Endothelial cell of umbilical vein (primary cell): ENCODE results near the gene SDCCAG8. TPM values are rescaled to one million over a fixed set of nuclear protein-coding genes. Genes with fewer than 3 reads are reported as not detected.
A peak's percentile ranks its signal among the peaks of the same experiment; 100 is the strongest.

ENCODE experiments used
- BruUV-seq: library from RNA; stranded (reverse); fragments of 400-500 nt; replicated peaks from 2 replicates; lab custom pipeline; 2021; lab: Mats Ljungman, UMichigan
- CTCF ChIA-PET: fragments of 300-600, 350-600 bp; sonication (Branson Sonifier 250); formaldehyde crosslinking; loops from one replicate; lab custom pipeline; 2021; ENCODE audit warnings: antibody characterized with exemption, inconsistent platforms; lab: Charles Lee
- POLR2A ChIA-PET: fragments of 300-600, 350-600 bp; sonication (Branson Sonifier 250); formaldehyde crosslinking; loops from one replicate; lab custom pipeline; 2021; ENCODE audit warnings: antibody characterized with exemption, inconsistent platforms; lab: Charles Lee
- DNase-seq: peaks from one replicate; pipeline ENCODE4 v3.0.0-alpha.2; 2011; ENCODE audit warnings: low read depth, low spot score
- FAIRE-seq: peaks from 2 replicates; lab custom pipeline; 2011; peaks lifted over from hg19 to GRCh38; lab: Jason Lieb, UNC
- H2AFZ ChIP-seq: 2 replicates; pipeline ENCODE4 v1.6.0; 2012; ENCODE audit warnings: low read depth, low read length, control low read depth, inconsistent platforms
- H3K27ac ChIP-seq: 2 replicates; pipeline ENCODE4 v1.5.1; 2011; ENCODE audit warnings: low read depth, mild to moderate bottlenecking, control low read depth, low read length, moderate library complexity; ENCODE audit not compliant: insufficient read depth
- H3K27me3 ChIP-seq, 2 experiments: 2 replicates each; pipeline versions ENCODE4 v1.6.0 to v1.6.1; 2011; ENCODE audit warnings: low read length in 2 of 2, mixed read lengths in 1 of 2; ENCODE audit not compliant: control insufficient read depth in 2 of 2, insufficient read depth in 2 of 2
- H3K36me3 ChIP-seq, 2 experiments: 2 replicates in 1 of 2; 3 replicates in 1 of 2; pipeline ENCODE4 v1.5.1; 2011; ENCODE audit warnings: low read length in 2 of 2, mild to moderate bottlenecking in 1 of 2, moderate library complexity in 1 of 2; ENCODE audit not compliant: control insufficient read depth in 2 of 2, insufficient read depth in 2 of 2; ENCODE audit errors: extremely low read depth in 1 of 2
- H3K4me1 ChIP-seq: 3 replicates; pipeline ENCODE4 v1.5.1; 2011; ENCODE audit warnings: mild to moderate bottlenecking, low read length; ENCODE audit not compliant: control insufficient read depth, insufficient read depth; ENCODE audit errors: extremely low read depth
- H3K4me2 ChIP-seq: 2 replicates; pipeline ENCODE4 v1.6.1; 2011; ENCODE audit warnings: low read length, control low read depth, mixed read lengths; ENCODE audit not compliant: insufficient read depth
- H3K4me3 ChIP-seq, 3 experiments: fragments of 200-600 bp in 1 of 3; sonication (generic), shearing (Covaris generic) in 1 of 3; replicated peaks in 1 of 3; 2 replicates each; pipeline ENCODE4 v1.5.1; 2011 to 2016; ENCODE audit warnings: control low read depth in 3 of 3, low read length in 3 of 3, mild to moderate bottlenecking in 2 of 3, inconsistent platforms in 1 of 3, low read depth in 1 of 3, moderate library complexity in 1 of 3; ENCODE audit not compliant: insufficient read depth in 1 of 3
- H3K79me2 ChIP-seq: 2 replicates; pipeline ENCODE4 v1.6.0; 2012; ENCODE audit warnings: low read length, inconsistent platforms; ENCODE audit not compliant: control insufficient read depth, insufficient read depth
- H3K9ac ChIP-seq: replicated peaks from 2 replicates; pipeline ENCODE3; 2011; ENCODE audit warnings: low read length, control low read depth; ENCODE audit not compliant: insufficient read depth; ENCODE audit errors: extremely low read depth
- H3K9me1 ChIP-seq: replicated peaks from 3 replicates; pipeline ENCODE4 v1.6.0; 2011; ENCODE audit warnings: mild to moderate bottlenecking, low read length; ENCODE audit not compliant: control insufficient read depth, insufficient read depth; ENCODE audit errors: extremely low read depth
- H3K9me3 ChIP-seq: replicated peaks from 2 replicates; pipeline ENCODE4 v1.5.1; 2012; ENCODE audit warnings: low read length, inconsistent platforms; ENCODE audit not compliant: control insufficient read depth, insufficient read depth
- H4K20me1 ChIP-seq: replicated peaks from 2 replicates; pipeline ENCODE3; 2011; ENCODE audit warnings: mild to moderate bottlenecking, low read length; ENCODE audit not compliant: control insufficient read depth, insufficient read depth; ENCODE audit errors: extremely low read depth
- CTCF ChIP-seq, 2 donors: IDR thresholded peaks; 1 replicate in 1 of 2; 2 replicates in 1 of 2; pipeline ENCODE4 v1.5.1; 2011; ENCODE audit warnings: low read length in 2 of 2, mild to moderate bottlenecking in 2 of 2, moderate library complexity in 2 of 2, control low read depth in 1 of 2, inconsistent platforms in 1 of 2, low read depth in 1 of 2; ENCODE audit not compliant: insufficient read depth in 1 of 2; ENCODE audit errors: extremely low read depth in 1 of 2
- EZH2 ChIP-seq: IDR thresholded peaks from 2 replicates; pipeline ENCODE4 v1.6.1; 2012; ENCODE audit warnings: borderline replicate concordance, low read depth, mild to moderate bottlenecking, moderate library complexity, low read length, inconsistent platforms; ENCODE audit not compliant: severe bottlenecking
- FOS ChIP-seq: IDR thresholded peaks from 2 replicates; pipeline ENCODE4 v1.6.1; 2011; ENCODE audit warnings: mild to moderate bottlenecking, low read length, moderate library complexity, borderline replicate concordance; ENCODE audit not compliant: insufficient read depth
- GATA2 ChIP-seq: IDR thresholded peaks from 2 replicates; pipeline ENCODE4 v1.7.0; 2011; ENCODE audit warnings: low read depth, mild to moderate bottlenecking, moderate library complexity, mixed read lengths, low read length; ENCODE audit not compliant: insufficient read length, insufficient read depth
- JUN ChIP-seq: IDR thresholded peaks from 2 replicates; pipeline ENCODE4 v1.6.1; 2011; ENCODE audit warnings: borderline replicate concordance, low read depth; ENCODE audit not compliant: insufficient read length, insufficient read depth
- MAX ChIP-seq: IDR thresholded peaks from 2 replicates; pipeline ENCODE4 v1.6.1; 2011; ENCODE audit not compliant: insufficient read depth, insufficient read length
- MYC ChIP-seq: IDR thresholded peaks from one replicate; pipeline ENCODE4 v1.6.1; 2011; ENCODE audit warnings: mild to moderate bottlenecking, low read depth, low read length
- POLR2A ChIP-seq: IDR thresholded peaks from 2 replicates; pipeline ENCODE4 v1.6.1; 2012; ENCODE audit warnings: low read depth, mild to moderate bottlenecking, control low read depth, low read length
- POLR2AphosphoS5 ChIP-seq: IDR thresholded peaks from 2 replicates; pipeline ENCODE4 v1.6.1; 2012; ENCODE audit warnings: low read depth, mild to moderate bottlenecking, control low read depth, low read length, moderate library complexity; ENCODE audit not compliant: insufficient read depth
- dilution Hi-C: fragments of 300-500 bp; cut with MboI; formaldehyde crosslinking; loops from one replicate; pipeline ENCODE4 v1.15.0; 2019; ENCODE audit warnings: low sequenced_read_pairs; ENCODE audit not compliant: extremely low pct_ligation_motif_present
- intact Hi-C: fragments of 100-400 bp; cut with micrococcal nuclease; formaldehyde crosslinking; loops from one replicate; pipeline ENCODE4 v1.10.0; 2022
- polyA plus RNA-seq, 4 experiments: library from polyadenylated mRNA; depleted of rRNA in 3 of 4; stranded (reverse) in 3 of 4; unstranded in 1 of 4; fragments of >200 nt; gene quantifications; 2 replicates each; pipeline versions ENCODE4 v1.2.1 to v1.2.3, GENCODE V29; 2011 to 2012; ENCODE audit warnings: missing spikeins in 1 of 4
- total RNA-seq: library from RNA; stranded (reverse); gene quantifications from 2 replicates; pipeline ENCODE4 v1.2.3, GENCODE V29; 2021

The SDCCAG8 gene
- total and polyA plus RNA-seq, 2 donors (not counting 3 experiments of a cell fraction or from before 2014, with no cell fraction given): 14.6 to 25.7 TPM

- no peak for FAIRE-seq
- Histone ChIP-seq H3K36me3 (peaks cover 2 to 3% of the 10 kb centered on the region in 2 experiments), H3K9ac (no peak overlapping the region), H3K27ac (no peak overlapping the region), H3K4me2 (no peak overlapping the region), H3K9me1 (no peaks in the 10 kb centered on the region), H2AFZ (no peak overlapping the region), H3K9me3 (no peaks in the 10 kb centered on the region), H3K79me2 (no peaks in the 10 kb centered on the region), H3K4me3 (peak overlapping the region in 1 of 3 experiments; percentile 8), H3K27me3 (no peaks in the 10 kb centered on the region), H4K20me1 (no peaks in the 10 kb centered on the region), H3K4me1 (peaks cover 2% of the 10 kb centered on the region)
- intact Hi-C loops (no loop called here), dilution Hi-C loops (no loop called here)
- CTCF ChIA-PET: no interaction called here
- no peak for TF ChIP-seq EZH2
- TF ChIP-seq POLR2A: no peak
- no peak for TF ChIP-seq FOS
- TF ChIP-seq POLR2AphosphoS5: no peak
- TF ChIP-seq CTCF (IDR thresholded peaks at IDR 0.05; ENCODE audit: extremely low read depth in 1 of 2, insufficient read depth in 1 of 2, low read depth in 1 of 2, low read length in 2 of 2): no peak
- TF ChIP-seq MYC: no peak
- no peak for TF ChIP-seq MAX
- no peak for TF ChIP-seq JUN
- no peak for TF ChIP-seq GATA2
- DNase-seq: no peak
- POLR2A ChIA-PET: no interaction called here
- no TSS peak for BruUV-seq
Measured at GRCh38 chr1:243487649-243488227, 231.9 kb downstream of the SDCCAG8 start.
